ENCODE data around the gene COG8.

Gene COG8

GRCh38 chr16:69277413-69277812, 62.0 kb downstream of the COG8 start:
- no peak for DNase-seq

Data from activated CD4-positive, alpha-beta T cell treated with anti-CD3 and anti-CD28 coated beads, Interleukin-10, Interleukin-2, amounts not matched to agents 100 ng/mL and 50 ng/mL, durations not matched to agents 16 hours and 8 hours (primary cell).